Measurements from ENCODE around the gene DRGX.

DRGX gene

DNA sequence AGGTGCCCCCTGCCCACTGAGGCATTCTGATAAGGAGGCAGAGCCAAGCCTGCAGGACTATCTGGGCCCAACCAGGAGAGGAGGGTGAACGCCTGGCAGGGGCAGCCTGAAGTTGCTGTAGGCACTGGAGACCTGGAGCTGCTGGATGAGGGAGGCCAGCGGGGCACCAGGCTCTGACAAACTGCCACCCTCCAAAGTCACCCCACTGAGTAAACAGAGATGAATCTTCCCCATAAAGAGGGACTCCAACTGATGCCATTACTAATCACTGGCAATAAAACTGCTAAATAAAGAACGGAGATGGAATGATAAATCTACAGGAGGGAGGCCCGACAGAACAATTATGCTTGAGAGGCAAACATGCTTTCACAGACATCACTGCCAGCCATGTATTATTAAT is 44.2 kb downstream of the DRGX start:
- no peak for DNase-seq
- no peaks in the 10 kb centered on the region for H4K20me1 ChIP-seq (ENCODE audit: insufficient read depth, low read length)
- H3K9ac ChIP-seq (ENCODE audit: low read length), result no peak overlapping the region
- no peak overlapping the region for H3K27ac ChIP-seq (ENCODE audit: low read length)
- TF ChIP-seq, protein P1, sequence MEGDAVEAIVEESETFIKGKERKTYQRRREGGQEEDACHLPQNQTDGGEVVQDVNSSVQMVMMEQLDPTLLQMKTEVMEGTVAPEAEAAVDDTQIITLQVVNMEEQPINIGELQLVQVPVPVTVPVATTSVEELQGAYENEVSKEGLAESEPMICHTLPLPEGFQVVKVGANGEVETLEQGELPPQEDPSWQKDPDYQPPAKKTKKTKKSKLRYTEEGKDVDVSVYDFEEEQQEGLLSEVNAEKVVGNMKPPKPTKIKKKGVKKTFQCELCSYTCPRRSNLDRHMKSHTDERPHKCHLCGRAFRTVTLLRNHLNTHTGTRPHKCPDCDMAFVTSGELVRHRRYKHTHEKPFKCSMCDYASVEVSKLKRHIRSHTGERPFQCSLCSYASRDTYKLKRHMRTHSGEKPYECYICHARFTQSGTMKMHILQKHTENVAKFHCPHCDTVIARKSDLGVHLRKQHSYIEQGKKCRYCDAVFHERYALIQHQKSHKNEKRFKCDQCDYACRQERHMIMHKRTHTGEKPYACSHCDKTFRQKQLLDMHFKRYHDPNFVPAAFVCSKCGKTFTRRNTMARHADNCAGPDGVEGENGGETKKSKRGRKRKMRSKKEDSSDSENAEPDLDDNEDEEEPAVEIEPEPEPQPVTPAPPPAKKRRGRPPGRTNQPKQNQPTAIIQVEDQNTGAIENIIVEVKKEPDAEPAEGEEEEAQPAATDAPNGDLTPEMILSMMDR (IDR thresholded peaks at IDR 0.05; ENCODE audit: low read length), result no peak
- TF ChIP-seq EZH2 (optimal IDR thresholded peaks at IDR 0.05; ENCODE audit: low read depth, low read length), result no peak
- TF ChIP-seq EZH2phosphoT487 (IDR thresholded peaks at IDR 0.05; ENCODE audit: low read length), result no peak
- H3F3A ChIP-seq (ENCODE audit: insufficient read depth, low read length), result no peaks in the 10 kb centered on the region
- H3K9me3 ChIP-seq (replicated peaks; ENCODE audit: insufficient read depth, low read length), result no peaks in the 10 kb centered on the region
- H2AFZ ChIP-seq (ENCODE audit: low read length), result no peak overlapping the region
- H3K9me2 ChIP-seq (replicated peaks; ENCODE audit: insufficient read depth, low read length), result no peaks in the 10 kb centered on the region
- no peak overlapping the region for H3K4me2 ChIP-seq (ENCODE audit: low read depth, low read length)
- no peaks in the 10 kb centered on the region for H3K36me3 ChIP-seq (replicated peaks; ENCODE audit: insufficient read depth, low read length)
- no peaks in the 10 kb centered on the region for H3K4me1 ChIP-seq (ENCODE audit: low read length)
- no peaks in the 10 kb centered on the region for H3K27me3 ChIP-seq (replicated peaks; ENCODE audit: insufficient read depth, low read length)
- H3K4me3 ChIP-seq (ENCODE audit: low read length), result no peak overlapping the region
- H3K79me2 ChIP-seq (ENCODE audit: low read length), result no peaks in the 10 kb centered on the region

- H3K36me3 ChIP-seq (replicated peaks; ENCODE audit: insufficient read depth, low read length), result no peaks in the 10 kb centered on the region
- H3F3A ChIP-seq (ENCODE audit: insufficient read depth, low read length), result no peaks in the 10 kb centered on the region
- no peak overlapping the region for H3K27ac ChIP-seq (ENCODE audit: low read length)
- H3K9me2 ChIP-seq (replicated peaks; ENCODE audit: insufficient read depth, low read length), result no peaks in the 10 kb centered on the region
- H3K9me3 ChIP-seq (replicated peaks; ENCODE audit: insufficient read depth, low read length), result no peaks in the 10 kb centered on the region
- TF ChIP-seq EZH2phosphoT487 (IDR thresholded peaks at IDR 0.05; ENCODE audit: low read length) (no peak), EZH2 (optimal IDR thresholded peaks at IDR 0.05; ENCODE audit: low read depth, low read length) (no peak)
- TF ChIP-seq, protein P1 (IDR thresholded peaks at IDR 0.05; ENCODE audit: low read length), result no peak
- no peak overlapping the region for H2AFZ ChIP-seq (ENCODE audit: low read length)
- no peaks in the 10 kb centered on the region for H3K79me2 ChIP-seq (ENCODE audit: low read length)
- H3K4me2 ChIP-seq (ENCODE audit: low read depth, low read length), result no peak overlapping the region
- no peaks in the 10 kb centered on the region for H4K20me1 ChIP-seq (ENCODE audit: insufficient read depth, low read length)
- H3K4me1 ChIP-seq (ENCODE audit: low read length), result no peaks in the 10 kb centered on the region
- H3K9ac ChIP-seq (ENCODE audit: low read length), result no peak overlapping the region
- no peaks in the 10 kb centered on the region for H3K27me3 ChIP-seq (replicated peaks; ENCODE audit: insufficient read depth, low read length)
- H3K4me3 ChIP-seq (ENCODE audit: low read length), result no peak overlapping the region
- no peak for DNase-seq
These were observed 44.9 kb downstream of the DRGX start for GRCh38 chr10:49350846-49351532.

DNA sequence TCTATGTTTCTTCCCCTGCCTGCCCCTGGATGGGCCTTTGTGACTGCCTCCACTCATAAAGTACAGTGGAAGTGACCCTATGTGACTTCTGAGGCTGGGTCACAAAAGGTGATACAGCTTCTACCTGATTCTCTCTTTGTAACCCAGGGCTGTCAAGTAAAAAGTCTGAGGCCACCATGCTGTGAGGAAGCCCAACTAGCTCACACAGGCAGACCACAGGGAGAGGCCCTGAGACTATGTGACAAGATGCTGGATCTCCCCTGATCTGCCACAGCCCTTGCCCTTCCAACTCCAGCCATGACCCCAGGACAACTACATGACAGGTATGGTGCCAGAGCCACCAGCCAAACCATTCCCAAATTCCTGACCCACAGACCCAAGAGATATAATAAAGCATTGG is 45.8 kb downstream of the DRGX start:
- TF ChIP-seq EZH2phosphoT487 (IDR thresholded peaks at IDR 0.05; ENCODE audit: low read length) (no peak), EZH2 (optimal IDR thresholded peaks at IDR 0.05; ENCODE audit: low read depth, low read length) (no peak)
- TF ChIP-seq, protein P1 (IDR thresholded peaks at IDR 0.05; ENCODE audit: low read length), result no peak
- Histone ChIP-seq H3K79me2 (ENCODE audit: low read length) (no peaks in the 10 kb centered on the region), H3K4me2 (ENCODE audit: low read depth, low read length) (no peak overlapping the region), H3K4me3 (ENCODE audit: low read length) (no peak overlapping the region), H4K20me1 (ENCODE audit: insufficient read depth, low read length) (no peaks in the 10 kb centered on the region), H3K27ac (ENCODE audit: low read length) (no peak overlapping the region), H3F3A (ENCODE audit: insufficient read depth, low read length) (no peaks in the 10 kb centered on the region), H3K9me3 (replicated peaks; ENCODE audit: insufficient read depth, low read length) (no peaks in the 10 kb centered on the region), H3K4me1 (ENCODE audit: low read length) (no peaks in the 10 kb centered on the region), H2AFZ (ENCODE audit: low read length) (no peak overlapping the region), H3K9ac (ENCODE audit: low read length) (no peak overlapping the region), H3K27me3 (replicated peaks; ENCODE audit: insufficient read depth, low read length) (no peaks in the 10 kb centered on the region), H3K9me2 (replicated peaks; ENCODE audit: insufficient read depth, low read length) (no peaks in the 10 kb centered on the region), H3K36me3 (replicated peaks; ENCODE audit: insufficient read depth, low read length) (no peaks in the 10 kb centered on the region)
- no peak for DNase-seq

Data from MM.1S (cell line).